Astrocyte (in vitro differentiated cells and primary cell): ENCODE measurements around the gene BSND. TPM values are rescaled to one million over a fixed set of nuclear protein-coding genes. Genes with fewer than 3 reads are reported as not detected.

ENCODE experiments used
- DNase-seq: peaks from one replicate; pipeline ENCODE4 v3.0.0-alpha.2; 2010; ENCODE audit warnings: low read depth
- FAIRE-seq: peaks from 2 replicates; lab custom pipeline; 2011; peaks lifted over from hg19 to GRCh38; lab: Jason Lieb, UNC
- H2AFZ ChIP-seq: 2 replicates; pipeline ENCODE4 v1.6.0; 2012; ENCODE audit warnings: low read depth, low read length, inconsistent platforms
- H3K27ac ChIP-seq: 2 replicates; pipeline ENCODE4 v1.5.1; 2011; ENCODE audit warnings: low read depth, low read length, inconsistent platforms
- H3K27me3 ChIP-seq: 2 replicates; pipeline ENCODE4 v1.6.0; 2011; ENCODE audit warnings: low read length, inconsistent platforms; ENCODE audit not compliant: insufficient read depth
- H3K36me3 ChIP-seq: 2 replicates; pipeline ENCODE4 v1.5.1; 2011; ENCODE audit warnings: low read length, inconsistent platforms; ENCODE audit not compliant: insufficient read depth
- H3K4me1 ChIP-seq: 2 replicates; pipeline ENCODE4 v1.5.1; 2011; ENCODE audit warnings: low read length, inconsistent platforms; ENCODE audit not compliant: insufficient read depth
- H3K4me2 ChIP-seq: 2 replicates; pipeline ENCODE4 v1.6.0; 2012; ENCODE audit warnings: low read length, inconsistent platforms
- H3K4me3 ChIP-seq: 2 replicates; pipeline ENCODE4 v1.5.1; 2011; ENCODE audit warnings: low read depth, mild to moderate bottlenecking, low read length, inconsistent platforms; ENCODE audit not compliant: insufficient read depth
- H3K79me2 ChIP-seq: 2 replicates; pipeline ENCODE4 v1.6.0; 2012; ENCODE audit warnings: mild to moderate bottlenecking, low read length, inconsistent platforms; ENCODE audit not compliant: insufficient read depth
- H3K9ac ChIP-seq: 2 replicates; pipeline ENCODE4 v1.6.0; 2012; ENCODE audit warnings: mild to moderate bottlenecking, low read length, inconsistent platforms
- H3K9me3 ChIP-seq: 2 replicates; pipeline ENCODE4 v1.5.1; 2012; ENCODE audit warnings: low read depth, mild to moderate bottlenecking, low read length, inconsistent platforms; ENCODE audit not compliant: insufficient read depth
- H4K20me1 ChIP-seq: 2 replicates; pipeline ENCODE4 v1.6.0; 2012; ENCODE audit warnings: low read length, inconsistent platforms; ENCODE audit not compliant: insufficient read depth
- H3K27ac Mint-ChIP-seq: one replicate; pipeline ENCODE4 v1.8.0; 2021; ENCODE audit warnings: mild to moderate bottlenecking, mixed read lengths; ENCODE audit not compliant: unreplicated experiment
- H3K27me3 Mint-ChIP-seq: one replicate; pipeline ENCODE4 v1.8.0; 2021; ENCODE audit warnings: low read depth, mixed read lengths; ENCODE audit not compliant: unreplicated experiment
- H3K36me3 Mint-ChIP-seq: one replicate; pipeline ENCODE4 v1.8.0; 2021; ENCODE audit warnings: low read depth, mixed read lengths; ENCODE audit not compliant: unreplicated experiment
- H3K4me1 Mint-ChIP-seq: one replicate; pipeline ENCODE4 v1.8.0; 2021; ENCODE audit warnings: low read depth, mixed read lengths; ENCODE audit not compliant: unreplicated experiment
- H3K4me3 Mint-ChIP-seq: one replicate; pipeline ENCODE4 v1.8.0; 2021; ENCODE audit warnings: mild to moderate bottlenecking, moderate library complexity, mixed read lengths; ENCODE audit not compliant: unreplicated experiment
- H3K9me3 Mint-ChIP-seq: one replicate; pipeline ENCODE4 v1.8.0; 2021; ENCODE audit warnings: mild to moderate bottlenecking, mixed read lengths; ENCODE audit not compliant: unreplicated experiment
- CTCF ChIP-seq: IDR thresholded peaks from 2 replicates; pipeline ENCODE4 v1.5.1; 2011; ENCODE audit warnings: low read depth, mild to moderate bottlenecking, inconsistent platforms, low read length, moderate library complexity; ENCODE audit not compliant: insufficient read depth
- EZH2 ChIP-seq: IDR thresholded peaks from 2 replicates; pipeline ENCODE4 v1.6.1; 2012; ENCODE audit warnings: mild to moderate bottlenecking, low read length, inconsistent platforms; ENCODE audit not compliant: insufficient read depth
- total RNA-seq: library from RNA; stranded (reverse); gene quantifications from 2 replicates; pipeline ENCODE4 v1.2.1, GENCODE V29; 2021

Gene BSND
- total RNA-seq, 1 donor from 2014 or later: not detected

- Mint-ChIP-seq H3K4me3 (peak overlapping the region; percentile 22), H3K36me3 (peaks cover 3% of the 10 kb centered on the region), H3K4me1 (peaks cover 7% of the 10 kb centered on the region), H3K27me3 (peaks cover 24% of the 10 kb centered on the region), H3K27ac (no peak overlapping the region), H3K9me3 (peaks cover 2% of the 10 kb centered on the region)
- FAIRE-seq (peak; percentile 88), DNase-seq (peak; percentile 68)
- Histone ChIP-seq H3K27ac (no peak overlapping the region), H3K79me2 (no peaks in the 10 kb centered on the region), H2AFZ (no peak overlapping the region), H3K4me2 (peak overlapping the region; percentile 40), H3K9me3 (peaks cover 4% of the 10 kb centered on the region), H3K36me3 (no peaks in the 10 kb centered on the region), H3K4me1 (peaks cover 10% of the 10 kb centered on the region), H3K27me3 (no peaks in the 10 kb centered on the region), H4K20me1 (no peaks in the 10 kb centered on the region), H3K4me3 (no peak overlapping the region), H3K9ac (no peak overlapping the region)
- no peak for TF ChIP-seq EZH2
Measured at GRCh38 chr1:55007625-55008024, 8.9 kb downstream of the BSND start.

GRCh38 chr1:55010194-55010886 is 11.6 kb downstream of the BSND start:
- no peaks in the 10 kb centered on the region for H3K79me2 ChIP-seq
- no peak overlapping the region for H3K4me3 ChIP-seq
- Mint-ChIP-seq H3K4me3 (no peak overlapping the region), H3K27ac (no peak overlapping the region), H3K9me3 (peaks cover 2% of the 10 kb centered on the region), H3K36me3 (peaks cover 3% of the 10 kb centered on the region), H3K27me3 (peaks cover 28% of the 10 kb centered on the region), H3K4me1 (peaks cover 7% of the 10 kb centered on the region)
- H3K36me3 ChIP-seq: no peaks in the 10 kb centered on the region
- FAIRE-seq (no peak), DNase-seq (no peak)
- H3K9ac ChIP-seq: no peak overlapping the region
- no peak overlapping the region for H3K27ac ChIP-seq
- TF ChIP-seq EZH2 (no peak), CTCF (no peak)
- peaks cover 10% of the 10 kb centered on the region for H3K4me1 ChIP-seq
- no peak overlapping the region for H3K4me2 ChIP-seq
- H4K20me1 ChIP-seq: no peaks in the 10 kb centered on the region
- H3K9me3 ChIP-seq: peaks cover 4% of the 10 kb centered on the region
- H2AFZ ChIP-seq: no peak overlapping the region
- peaks cover 18% of the 10 kb centered on the region for H3K27me3 ChIP-seq

- no peak for FAIRE-seq
- H3K27ac Mint-ChIP-seq: no peak overlapping the region
- H3K9me3 ChIP-seq: peaks cover 4% of the 10 kb centered on the region
- no peaks in the 10 kb centered on the region for H3K36me3 ChIP-seq
- H3K9ac ChIP-seq: no peak overlapping the region
- H3K4me1 Mint-ChIP-seq: peaks cover 7% of the 10 kb centered on the region
- DNase-seq: no peak
- no peak overlapping the region for H3K4me3 Mint-ChIP-seq
- H4K20me1 ChIP-seq: no peaks in the 10 kb centered on the region
- no peak overlapping the region for H2AFZ ChIP-seq
- no peak overlapping the region for H3K4me2 ChIP-seq
- no peaks in the 10 kb centered on the region for H3K79me2 ChIP-seq
- H3K9me3 Mint-ChIP-seq: peaks cover 2% of the 10 kb centered on the region
- H3K4me3 ChIP-seq: no peak overlapping the region
- H3K27me3 ChIP-seq: peaks cover 18% of the 10 kb centered on the region
- peaks cover 28% of the 10 kb centered on the region for H3K27me3 Mint-ChIP-seq
- TF ChIP-seq EZH2 (no peak), CTCF (no peak)
- peaks cover 13% of the 10 kb centered on the region for H3K4me1 ChIP-seq
- H3K36me3 Mint-ChIP-seq: peaks cover 3% of the 10 kb centered on the region
- H3K27ac ChIP-seq: no peak overlapping the region
Measured at GRCh38 chr1:55010887-55011217, 12.1 kb downstream of the BSND start.
